Fibroblast of skin of left quadriceps (primary cell): ENCODE results near the gene HPCA.

Source experiments
- DNase-seq, 2 experiments: peaks; one replicate each; pipeline ENCODE4 v3.0.0-alpha.2; 2013; ENCODE audit warnings: low read depth in 2 of 2

Gene HPCA

GRCh38 chr1:32871364-32872191 lies 14.7 kb upstream of the HPCA start:
- no peak for DNase-seq

DNA sequence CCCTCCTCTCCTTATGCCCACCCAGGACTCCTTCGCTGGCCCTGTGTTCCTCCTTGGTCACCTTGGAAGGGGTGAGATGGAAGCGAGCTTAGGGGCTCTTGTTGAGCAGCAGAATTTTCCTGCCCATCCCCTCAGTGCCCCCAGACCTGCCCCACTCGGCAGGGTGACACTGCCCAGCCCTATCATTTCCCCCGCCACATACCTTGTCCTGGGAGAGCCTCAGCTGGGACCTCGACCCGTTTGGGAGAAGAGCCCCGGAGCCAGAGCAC lies 14.2 kb upstream of the HPCA start:
- DNase-seq, result no peak

DNA sequence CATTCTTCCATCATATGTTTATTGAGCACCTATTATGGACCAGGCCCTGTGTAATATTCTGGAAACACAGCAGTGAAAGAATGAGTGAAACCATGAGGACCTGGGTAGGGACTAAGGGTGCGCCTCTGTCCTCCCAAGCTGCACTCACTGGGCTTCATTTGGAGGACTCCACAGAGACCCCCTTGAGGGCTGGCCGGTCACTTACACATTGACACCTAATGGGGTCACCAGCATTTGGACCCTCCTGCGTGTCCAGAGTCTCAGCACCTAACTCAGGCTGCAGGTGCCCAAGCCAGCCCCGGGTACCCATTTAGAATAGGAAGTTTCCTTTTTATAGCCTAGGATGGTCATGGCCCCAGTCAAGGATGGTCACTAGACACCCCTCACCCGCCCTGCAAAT lies 12.8 kb upstream of the HPCA start:
- DNase-seq, result no peak

GRCh38 chr1:32874860-32875752 lies 11.2 kb upstream of the HPCA start:
- no peak for DNase-seq

DNA sequence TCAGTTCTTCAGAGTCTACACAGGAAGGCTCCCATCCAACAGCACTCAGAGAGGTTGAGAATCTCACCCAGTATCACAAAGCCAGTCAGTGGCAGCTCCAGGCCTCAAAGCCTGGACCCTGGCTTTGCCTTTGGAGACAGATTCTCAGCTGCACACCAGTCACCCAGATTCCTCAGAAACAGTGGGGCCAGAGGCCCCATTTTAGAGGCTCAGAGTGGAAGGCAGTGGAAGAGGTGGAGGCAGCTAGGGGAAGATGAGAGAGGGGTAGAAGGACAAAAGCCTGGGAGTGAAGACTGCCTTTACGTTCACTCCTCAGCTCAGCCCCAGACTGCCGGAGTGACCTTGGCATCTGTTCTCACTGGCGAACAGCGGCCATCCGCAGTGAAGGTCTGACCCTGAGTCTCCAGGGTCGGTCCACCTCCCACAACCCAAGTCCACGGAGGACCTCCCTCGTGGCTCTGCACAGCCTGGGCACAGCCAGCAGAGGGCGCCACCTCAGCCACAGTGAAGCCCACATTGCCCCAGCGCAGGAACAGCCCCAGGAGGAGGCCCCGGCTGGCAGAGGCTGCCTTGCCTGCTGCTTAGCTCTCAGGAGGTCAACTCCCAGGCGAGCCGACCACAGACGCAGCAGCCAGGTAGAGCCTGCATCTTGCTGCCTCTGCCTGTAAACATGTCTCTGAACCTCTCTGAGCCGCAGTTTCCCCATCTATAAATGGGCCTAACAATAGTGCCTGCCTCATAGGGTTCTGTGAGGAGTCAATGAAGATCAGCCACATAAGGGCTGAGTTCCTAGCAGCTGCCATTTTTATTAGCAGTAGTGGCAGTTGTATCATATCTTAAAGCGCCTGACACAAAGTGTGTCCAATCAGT lies 9.7 kb upstream of the HPCA start:
- DNase-seq, result no peak

DNA sequence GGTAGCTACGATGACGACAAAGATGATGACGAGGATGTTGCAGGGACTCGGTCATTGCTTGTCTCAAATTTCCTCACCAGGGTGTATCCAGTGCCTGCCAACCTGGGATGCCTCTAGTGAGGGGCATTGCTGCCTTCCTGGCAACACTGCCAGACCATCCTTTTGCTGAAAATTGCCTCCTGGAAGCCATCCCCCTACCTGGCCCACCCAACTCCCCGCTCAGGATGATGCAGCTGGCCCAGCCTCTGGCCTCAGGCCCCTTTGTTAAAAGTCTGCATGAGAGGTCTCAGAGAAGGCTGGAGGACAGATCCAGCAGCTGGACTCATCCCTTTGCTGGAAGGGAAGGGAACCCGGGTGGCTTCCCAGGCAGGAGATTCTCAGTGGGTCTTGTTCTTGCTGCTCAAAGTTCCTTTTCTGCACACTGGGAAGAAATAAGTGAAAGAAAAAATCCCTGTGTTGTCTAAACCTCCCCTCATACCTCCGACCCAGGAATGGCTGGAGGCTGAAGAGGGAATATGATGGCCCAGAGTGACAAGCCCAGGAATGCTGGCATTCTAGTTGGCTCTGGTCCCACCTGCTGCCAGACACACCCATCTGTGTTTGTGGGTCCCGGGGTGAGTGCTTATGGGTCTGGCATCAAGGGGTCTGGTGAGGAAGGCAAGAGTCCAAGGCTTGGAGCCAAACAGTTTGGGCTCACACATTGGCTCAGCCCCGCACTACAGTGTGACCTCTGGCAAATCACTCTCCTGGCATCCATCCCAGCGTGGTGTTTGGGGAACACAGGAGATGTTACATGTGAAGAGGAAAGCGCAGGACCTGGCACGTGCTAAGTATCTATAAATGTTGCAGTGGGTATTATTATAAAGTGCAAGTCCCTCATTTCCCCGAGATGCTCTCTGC lies 8.8 kb upstream of the HPCA start:
- DNase-seq, result no peak

DNA sequence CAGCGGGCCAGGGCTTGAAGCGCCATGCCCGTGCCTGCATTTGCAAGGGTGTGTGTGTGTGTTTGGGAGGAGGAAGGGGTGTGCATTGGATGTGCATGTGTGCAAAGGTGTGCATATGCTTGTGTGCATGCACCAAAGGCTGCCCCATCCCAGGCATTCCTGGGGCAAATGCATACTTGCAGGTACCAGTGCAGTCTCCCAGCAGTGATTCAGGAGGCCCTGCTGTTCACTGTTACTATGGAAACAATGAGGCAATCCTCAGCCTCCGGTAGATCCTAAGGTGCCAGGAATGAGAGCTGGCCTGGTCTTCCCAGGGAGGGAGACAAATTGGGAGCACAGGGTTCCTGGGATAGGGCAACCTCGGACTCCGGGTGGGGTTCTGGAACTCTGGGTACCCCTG lies 8.1 kb upstream of the HPCA start:
- no peak for DNase-seq

GRCh38 chr1:32878637-32879041 lies 7.7 kb upstream of the HPCA start:
- DNase-seq, result no peak

DNA sequence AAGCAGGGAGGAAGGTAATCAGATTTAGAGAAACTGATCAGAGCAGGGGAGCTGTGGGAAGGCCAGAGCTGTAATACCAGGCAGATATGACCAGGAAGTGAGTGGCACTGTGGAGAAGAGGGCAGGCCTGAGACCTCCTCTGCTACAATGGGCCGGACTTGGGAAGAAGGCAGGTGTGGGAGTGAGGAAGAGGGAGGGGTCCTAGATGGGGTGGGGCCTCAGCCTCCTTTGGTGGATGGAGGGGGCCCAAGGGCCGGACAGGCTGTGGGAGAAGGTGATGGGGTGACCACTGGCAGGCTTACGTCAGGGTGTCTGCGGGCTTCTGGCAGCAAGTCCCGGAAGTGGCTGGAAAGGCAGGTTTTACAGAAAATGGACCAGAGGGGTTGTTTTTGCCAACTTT lies 5.0 kb upstream of the HPCA start:
- DNase-seq, result no peak

GRCh38 chr1:32881871-32882850 lies 4.1 kb upstream of the HPCA start:
- DNase-seq, result no peak

DNA sequence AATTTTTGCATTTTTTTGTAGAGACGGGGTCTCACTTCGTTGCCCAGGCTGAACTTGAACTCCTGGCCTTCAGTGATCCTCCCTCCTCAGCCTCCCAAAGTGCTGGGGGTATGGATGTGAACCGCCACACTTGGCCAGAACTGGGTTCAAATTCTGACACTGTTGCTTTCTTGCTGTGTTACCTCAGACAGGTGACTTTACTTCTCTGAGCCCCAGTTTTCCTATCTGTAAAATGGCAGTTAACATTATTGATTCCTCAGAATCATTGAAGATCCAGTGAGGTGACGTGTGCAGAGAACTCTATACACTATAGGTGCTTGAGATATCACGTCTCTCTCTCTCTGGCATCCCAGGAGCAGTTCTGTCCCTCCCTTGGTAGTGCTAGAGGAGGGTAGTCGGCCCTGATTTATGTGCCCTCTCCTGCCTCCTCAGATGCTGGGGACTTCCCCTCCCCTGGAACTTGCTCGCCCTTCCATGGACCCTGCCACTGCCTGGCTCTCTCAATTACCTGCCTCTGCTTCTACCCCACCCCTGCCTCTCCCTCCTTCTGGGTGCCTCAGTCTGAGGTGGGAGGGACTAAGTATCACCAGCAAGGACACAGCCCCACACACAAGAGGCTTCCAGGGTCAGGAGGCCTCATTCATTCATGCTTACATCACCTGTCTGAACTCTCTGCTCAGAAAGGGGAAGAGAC lies 2.8 kb upstream of the HPCA start:
- no peak for DNase-seq

GRCh38 chr1:32884032-32884372 lies 2.3 kb upstream of the HPCA start:
- DNase-seq, result no peak

DNA sequence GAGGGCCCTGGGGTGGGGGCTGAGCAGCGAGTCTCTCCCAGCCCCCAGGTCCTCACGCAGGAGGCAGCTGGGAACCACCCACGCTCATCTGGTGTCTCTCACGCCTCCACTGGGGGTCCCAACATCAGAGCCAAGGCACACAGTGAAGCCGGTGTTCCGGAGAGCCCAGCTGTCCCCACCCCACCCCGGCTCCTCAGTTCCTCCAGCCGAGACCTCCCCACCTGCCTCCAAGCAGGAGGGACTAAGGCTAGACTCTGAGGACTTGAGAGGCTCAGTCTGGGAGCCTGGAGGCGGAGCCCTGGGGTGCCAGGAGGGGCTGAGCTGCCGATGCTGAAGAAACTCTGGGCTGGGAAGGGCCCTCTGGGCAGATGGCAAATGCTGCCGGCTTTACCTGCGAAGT lies 1.6 kb upstream of the HPCA start:
- no peak for DNase-seq

DNA sequence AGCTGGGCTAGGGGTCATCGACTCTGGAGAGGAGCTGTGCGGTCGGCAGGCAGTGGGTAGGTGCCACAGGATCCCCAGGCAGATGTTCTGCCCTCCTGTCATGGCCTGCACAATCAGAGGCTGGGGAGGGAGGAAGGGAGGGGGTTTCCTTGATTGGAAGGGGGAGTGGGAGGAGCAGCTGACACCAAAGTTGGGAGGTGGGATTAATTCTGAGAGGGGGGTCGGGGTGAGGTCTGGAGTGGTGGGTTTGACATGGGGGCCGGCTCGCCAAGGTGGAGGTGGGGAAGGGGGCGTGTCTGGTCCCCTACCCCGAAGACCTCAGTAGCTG lies 651 bp upstream of the HPCA start:
- no peak for DNase-seq

- DNase-seq, result no peak
These were observed 630 bp downstream of the HPCA start for GRCh38 chr1:32886828-32887414.

- no peak for DNase-seq
These were observed 1.3 kb downstream of the HPCA start for GRCh38 chr1:32887623-32888022.

GRCh38 chr1:32888134-32888533 lies 1.8 kb downstream of the HPCA start:
- DNase-seq, result no peak

- DNase-seq, result no peak
These were observed 2.6 kb downstream of the HPCA start for GRCh38 chr1:32888677-32889420.
